ENCODE results near the gene FGF5.

Gene FGF5

DNA sequence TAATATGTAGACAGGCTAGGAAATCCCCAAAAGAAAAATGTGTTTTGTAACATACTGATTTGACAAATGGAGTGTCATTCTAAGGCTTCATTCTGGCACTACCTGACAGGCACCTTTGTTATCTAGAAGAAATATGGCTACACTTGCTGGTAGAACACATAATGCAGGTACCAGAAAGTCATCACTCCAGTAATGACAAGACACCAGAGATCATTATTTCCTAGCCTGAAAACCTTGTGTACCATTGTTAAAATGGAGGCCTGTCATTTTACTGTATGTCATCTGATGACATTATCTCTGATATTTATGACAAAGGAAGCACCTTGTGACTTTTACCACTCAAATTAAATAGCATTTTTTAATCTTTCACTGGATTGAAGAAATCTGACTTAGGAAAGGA, 13.5 kb upstream of the FGF5 start:
- no peak for DNase-seq (ENCODE audit: low spot score)
- Histone ChIP-seq H3K27ac (no peak overlapping the region), H3K4me3 (no peak overlapping the region)
- TF ChIP-seq, protein P1, sequence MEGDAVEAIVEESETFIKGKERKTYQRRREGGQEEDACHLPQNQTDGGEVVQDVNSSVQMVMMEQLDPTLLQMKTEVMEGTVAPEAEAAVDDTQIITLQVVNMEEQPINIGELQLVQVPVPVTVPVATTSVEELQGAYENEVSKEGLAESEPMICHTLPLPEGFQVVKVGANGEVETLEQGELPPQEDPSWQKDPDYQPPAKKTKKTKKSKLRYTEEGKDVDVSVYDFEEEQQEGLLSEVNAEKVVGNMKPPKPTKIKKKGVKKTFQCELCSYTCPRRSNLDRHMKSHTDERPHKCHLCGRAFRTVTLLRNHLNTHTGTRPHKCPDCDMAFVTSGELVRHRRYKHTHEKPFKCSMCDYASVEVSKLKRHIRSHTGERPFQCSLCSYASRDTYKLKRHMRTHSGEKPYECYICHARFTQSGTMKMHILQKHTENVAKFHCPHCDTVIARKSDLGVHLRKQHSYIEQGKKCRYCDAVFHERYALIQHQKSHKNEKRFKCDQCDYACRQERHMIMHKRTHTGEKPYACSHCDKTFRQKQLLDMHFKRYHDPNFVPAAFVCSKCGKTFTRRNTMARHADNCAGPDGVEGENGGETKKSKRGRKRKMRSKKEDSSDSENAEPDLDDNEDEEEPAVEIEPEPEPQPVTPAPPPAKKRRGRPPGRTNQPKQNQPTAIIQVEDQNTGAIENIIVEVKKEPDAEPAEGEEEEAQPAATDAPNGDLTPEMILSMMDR (IDR thresholded peaks at IDR 0.05) = no peak

GRCh38 chr4:80253510-80253909, 13.0 kb upstream of the FGF5 start:
- no peak for DNase-seq (ENCODE audit: low spot score)
- TF ChIP-seq, protein P1 (IDR thresholded peaks at IDR 0.05) = no peak
- Histone ChIP-seq H3K4me3 (no peak overlapping the region), H3K27ac (no peak overlapping the region)

GRCh38 chr4:80254114-80254513, 12.3 kb upstream of the FGF5 start:
- TF ChIP-seq, protein P1 (IDR thresholded peaks at IDR 0.05) = no peak
- no peak overlapping the region for H3K27ac ChIP-seq
- no peak for DNase-seq (ENCODE audit: low spot score)
- H3K4me3 ChIP-seq = no peak overlapping the region

DNA sequence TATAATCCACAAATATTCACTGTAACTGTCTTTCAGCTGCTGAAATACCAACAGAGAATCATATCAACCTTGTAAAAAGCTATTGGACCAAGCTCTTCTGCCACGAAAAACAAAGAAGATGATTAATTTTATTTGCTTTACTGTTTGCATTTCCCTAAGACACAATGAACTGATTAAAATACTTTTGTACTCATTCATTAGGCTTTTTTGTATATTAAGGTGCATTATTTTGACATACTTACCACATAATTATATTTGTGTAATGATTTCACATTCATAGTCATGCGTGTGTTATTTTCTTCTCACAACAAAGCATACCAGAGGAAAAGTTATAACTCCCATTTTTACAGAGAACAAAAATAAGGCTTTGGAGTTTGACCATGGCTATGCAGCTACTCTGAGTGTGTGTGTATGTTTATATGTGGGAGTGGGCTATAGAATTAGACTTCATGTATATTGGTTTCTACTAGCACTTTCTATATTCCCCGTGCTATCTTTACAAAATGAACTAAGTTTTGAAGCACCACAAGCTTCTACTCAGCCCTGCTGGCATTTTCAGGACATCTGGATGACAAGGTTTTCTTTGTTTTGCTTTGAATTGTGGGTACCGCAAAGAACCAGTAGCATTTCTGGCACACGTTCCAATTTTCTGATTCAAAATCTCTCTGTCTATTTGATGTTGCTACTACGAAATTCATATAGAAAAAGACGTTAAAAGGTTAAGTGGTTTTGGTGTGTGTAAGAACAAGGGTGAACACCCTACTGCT, 11.0 kb upstream of the FGF5 start:
- Histone ChIP-seq H3K4me3 (no peak overlapping the region), H3K27ac (no peak overlapping the region)
- no peak for DNase-seq (ENCODE audit: low spot score)
- TF ChIP-seq, protein P1 (IDR thresholded peaks at IDR 0.05) = no peak

- no peak for DNase-seq (ENCODE audit: low spot score)
- no peak overlapping the region for H3K27ac ChIP-seq
Measured at GRCh38 chr4:80257851-80258250, 8.6 kb upstream of the FGF5 start.

DNA sequence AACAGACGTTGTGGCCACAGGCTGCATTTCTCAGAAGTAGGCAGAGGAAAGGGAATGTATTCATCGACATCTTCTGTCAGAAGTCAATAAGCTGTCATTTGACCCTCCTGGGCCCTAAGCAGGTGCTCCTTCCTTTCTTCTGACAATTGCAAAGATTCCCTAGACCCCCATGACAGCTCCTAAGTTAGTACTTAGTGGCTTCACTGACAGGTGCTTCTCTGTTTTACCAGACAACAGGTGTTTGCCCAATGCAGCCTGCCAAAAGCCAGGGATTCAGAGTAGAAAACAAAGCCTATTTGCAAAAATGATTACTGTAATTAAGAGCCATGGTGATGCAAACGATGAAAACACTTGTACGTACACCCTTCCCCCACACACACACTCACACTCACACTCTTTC, 7.5 kb upstream of the FGF5 start:
- DNase-seq (ENCODE audit: low spot score) = no peak
- no peak overlapping the region for H3K4me3 ChIP-seq
- TF ChIP-seq, protein P1 (IDR thresholded peaks at IDR 0.05) = no peak
- no peak overlapping the region for H3K27ac ChIP-seq

More at GRCh38 chr4:80257851-80258250, 8.6 kb upstream of the FGF5 start:
- TF ChIP-seq, protein P1 (IDR thresholded peaks at IDR 0.05) = no peak
- H3K4me3 ChIP-seq = no peak overlapping the region

DNA sequence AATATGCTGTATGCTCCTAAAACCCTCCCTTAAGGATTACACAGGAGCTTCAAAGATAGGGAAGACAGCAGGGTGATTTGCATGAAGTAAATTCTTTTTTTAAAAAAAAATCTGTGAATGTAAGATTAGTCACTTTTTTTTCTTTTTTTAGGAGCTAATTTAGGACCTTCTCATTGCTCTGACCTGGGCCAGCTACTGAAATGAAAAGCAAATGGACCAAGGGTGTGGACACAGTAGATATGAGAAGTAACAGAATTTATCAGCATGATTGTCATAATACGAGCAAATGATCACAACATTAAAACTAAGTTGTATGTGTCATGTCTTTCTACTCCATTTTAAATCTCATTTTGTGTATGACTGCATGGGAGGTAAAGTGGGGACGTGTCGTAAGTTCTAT, 6.6 kb upstream of the FGF5 start:
- H3K4me3 ChIP-seq = no peak overlapping the region
- H3K27ac ChIP-seq = no peak overlapping the region
- TF ChIP-seq, protein P1 (IDR thresholded peaks at IDR 0.05) = no peak
- DNase-seq (ENCODE audit: low spot score) = no peak
